ENCODE measurements around the gene ORC6.

DNA sequence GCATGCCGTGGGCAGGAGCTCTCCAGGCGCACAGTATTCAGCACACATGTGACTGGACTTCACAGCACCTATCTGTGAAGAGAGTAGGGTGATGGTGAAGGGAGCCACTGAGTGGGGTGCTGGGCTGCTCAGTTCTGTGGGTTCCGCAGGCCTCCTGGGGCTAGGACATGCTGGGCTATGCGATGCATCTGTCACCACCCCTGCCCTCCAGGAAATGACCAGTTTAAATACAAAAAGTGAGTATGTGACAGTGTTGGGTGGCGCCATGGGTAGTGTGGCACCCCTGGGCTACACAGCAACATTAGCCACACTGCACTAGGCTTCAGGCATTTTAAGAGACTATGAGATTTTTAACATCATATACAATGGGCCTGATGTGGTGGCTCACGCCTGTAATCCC is 30.1 kb downstream of the ORC6 start:
- TF ChIP-seq, protein P1, sequence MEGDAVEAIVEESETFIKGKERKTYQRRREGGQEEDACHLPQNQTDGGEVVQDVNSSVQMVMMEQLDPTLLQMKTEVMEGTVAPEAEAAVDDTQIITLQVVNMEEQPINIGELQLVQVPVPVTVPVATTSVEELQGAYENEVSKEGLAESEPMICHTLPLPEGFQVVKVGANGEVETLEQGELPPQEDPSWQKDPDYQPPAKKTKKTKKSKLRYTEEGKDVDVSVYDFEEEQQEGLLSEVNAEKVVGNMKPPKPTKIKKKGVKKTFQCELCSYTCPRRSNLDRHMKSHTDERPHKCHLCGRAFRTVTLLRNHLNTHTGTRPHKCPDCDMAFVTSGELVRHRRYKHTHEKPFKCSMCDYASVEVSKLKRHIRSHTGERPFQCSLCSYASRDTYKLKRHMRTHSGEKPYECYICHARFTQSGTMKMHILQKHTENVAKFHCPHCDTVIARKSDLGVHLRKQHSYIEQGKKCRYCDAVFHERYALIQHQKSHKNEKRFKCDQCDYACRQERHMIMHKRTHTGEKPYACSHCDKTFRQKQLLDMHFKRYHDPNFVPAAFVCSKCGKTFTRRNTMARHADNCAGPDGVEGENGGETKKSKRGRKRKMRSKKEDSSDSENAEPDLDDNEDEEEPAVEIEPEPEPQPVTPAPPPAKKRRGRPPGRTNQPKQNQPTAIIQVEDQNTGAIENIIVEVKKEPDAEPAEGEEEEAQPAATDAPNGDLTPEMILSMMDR (conservative IDR thresholded peaks at IDR 0.05): no peak
- no peak for TF ChIP-seq EZH2 (IDR thresholded peaks at IDR 0.05; ENCODE audit: low read depth)
